ENCODE results near the gene ZSCAN12.

DNA sequence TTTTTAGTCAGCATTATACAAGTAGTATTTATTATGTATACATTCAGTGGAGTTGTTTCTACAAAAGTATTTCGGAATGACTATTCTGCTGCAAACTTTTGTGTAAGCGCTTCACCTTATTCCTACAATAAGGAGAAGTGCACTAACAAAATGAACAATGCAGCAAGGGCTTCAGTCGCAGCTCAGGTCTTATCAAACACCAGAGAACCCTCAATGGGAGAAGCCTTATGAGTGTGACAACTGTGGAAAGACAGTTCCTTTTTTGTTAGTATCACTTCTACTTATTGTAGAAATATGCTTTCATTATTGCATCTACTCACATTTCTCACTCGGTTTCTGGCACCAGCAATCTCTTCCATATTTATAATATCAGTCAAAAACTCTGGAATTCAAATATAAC lies 31.0 kb downstream of the ZSCAN12 start:
- TF ChIP-seq POLR2A (IDR thresholded peaks at IDR 0.05; ENCODE audit: low read length): no peak
- TF ChIP-seq GATA1 (IDR thresholded peaks at IDR 0.05; ENCODE audit: low read depth, low read length): no peak
